GM13977 (cell line): ENCODE data around the gene RAPGEFL1.

Source experiments
- DNase-seq: peaks from one replicate; pipeline ENCODE4 v3.0.0; 2012; ENCODE audit warnings: low spot score
- in situ Hi-C: fragments of 300-500 bp; cut with MboI; formaldehyde crosslinking; loops from one replicate; pipeline ENCODE4 v1.12.0; 2022; ENCODE audit warnings: low sequenced_read_pairs, low pct_unique_long_range_greater_than_20kb, mixed read lengths, inconsistent platforms; ENCODE audit not compliant: unreplicated experiment
- TF ChIP-seq, protein P1 (sequence below): IDR thresholded peaks from 2 replicates; pipeline ENCODE4 v1.5.1; 2012; ENCODE audit warnings: mild to moderate bottlenecking, control low read depth; ENCODE audit not compliant: insufficient read depth; ENCODE audit errors: extremely low read depth, missing control alignments

RAPGEFL1 gene

DNA sequence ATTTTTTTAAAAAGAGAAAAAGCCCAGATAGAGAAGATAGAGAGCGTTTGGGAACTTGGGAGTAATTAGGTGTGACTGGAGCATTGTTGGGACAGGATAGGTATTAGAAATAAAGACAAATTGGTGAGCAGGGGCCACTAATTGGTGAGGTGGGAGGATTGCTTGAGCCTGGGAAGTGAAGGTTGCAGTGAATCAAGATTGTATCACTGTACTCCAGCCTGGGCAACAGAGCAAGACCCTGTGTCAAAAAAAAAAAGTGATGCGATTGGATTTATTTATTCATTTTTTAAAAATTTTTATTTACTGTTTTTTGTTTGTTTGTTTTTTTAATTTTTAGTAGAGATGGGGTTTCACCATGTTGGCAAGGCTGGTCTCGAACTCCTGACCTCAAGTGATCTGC is 31.8 kb upstream of the RAPGEFL1 start:
- no peak for DNase-seq
- in situ Hi-C loops = no loop called here
- TF ChIP-seq, protein P1, sequence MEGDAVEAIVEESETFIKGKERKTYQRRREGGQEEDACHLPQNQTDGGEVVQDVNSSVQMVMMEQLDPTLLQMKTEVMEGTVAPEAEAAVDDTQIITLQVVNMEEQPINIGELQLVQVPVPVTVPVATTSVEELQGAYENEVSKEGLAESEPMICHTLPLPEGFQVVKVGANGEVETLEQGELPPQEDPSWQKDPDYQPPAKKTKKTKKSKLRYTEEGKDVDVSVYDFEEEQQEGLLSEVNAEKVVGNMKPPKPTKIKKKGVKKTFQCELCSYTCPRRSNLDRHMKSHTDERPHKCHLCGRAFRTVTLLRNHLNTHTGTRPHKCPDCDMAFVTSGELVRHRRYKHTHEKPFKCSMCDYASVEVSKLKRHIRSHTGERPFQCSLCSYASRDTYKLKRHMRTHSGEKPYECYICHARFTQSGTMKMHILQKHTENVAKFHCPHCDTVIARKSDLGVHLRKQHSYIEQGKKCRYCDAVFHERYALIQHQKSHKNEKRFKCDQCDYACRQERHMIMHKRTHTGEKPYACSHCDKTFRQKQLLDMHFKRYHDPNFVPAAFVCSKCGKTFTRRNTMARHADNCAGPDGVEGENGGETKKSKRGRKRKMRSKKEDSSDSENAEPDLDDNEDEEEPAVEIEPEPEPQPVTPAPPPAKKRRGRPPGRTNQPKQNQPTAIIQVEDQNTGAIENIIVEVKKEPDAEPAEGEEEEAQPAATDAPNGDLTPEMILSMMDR = no peak

DNA sequence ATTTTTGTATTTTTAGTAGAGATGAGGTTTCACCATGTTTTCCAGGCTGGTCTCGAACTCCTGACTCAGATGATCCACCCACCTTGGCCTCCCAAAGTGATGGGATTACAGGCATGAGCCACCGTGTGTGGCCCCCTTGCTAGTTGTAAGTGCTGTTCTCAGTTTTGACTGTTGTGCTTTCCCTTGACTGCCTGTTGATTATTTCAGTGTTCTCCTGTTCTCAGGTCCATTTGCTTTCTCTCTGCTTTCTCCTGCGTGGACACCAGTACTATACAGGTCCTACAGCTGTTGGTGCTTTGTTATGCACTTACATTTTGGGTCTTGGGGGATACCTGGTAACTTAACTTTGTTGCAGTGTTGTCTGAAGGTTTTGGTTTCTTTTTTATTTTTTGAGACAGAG is 28.7 kb upstream of the RAPGEFL1 start:
- TF ChIP-seq, protein P1 = no peak
- DNase-seq = no peak
- in situ Hi-C loops = no loop called here

DNA sequence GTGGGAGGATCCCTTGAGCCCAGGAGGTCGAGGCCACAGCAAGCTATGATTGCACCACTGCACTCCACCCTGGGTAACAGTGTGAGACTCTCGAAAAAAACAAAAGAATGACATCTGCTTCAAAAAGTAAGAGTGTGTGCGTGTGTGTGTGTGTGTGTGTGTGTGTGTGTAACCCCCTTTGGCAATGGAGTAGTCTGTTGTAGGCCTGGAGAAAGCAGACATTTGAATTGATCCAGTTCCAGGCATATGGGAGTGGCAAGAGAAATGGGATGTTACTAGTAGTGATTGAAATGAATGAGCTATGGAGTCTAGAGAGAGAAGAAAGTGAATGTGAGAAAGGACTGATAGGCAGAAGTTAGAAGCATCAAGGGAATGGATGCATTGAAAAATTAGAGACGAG is 27.0 kb upstream of the RAPGEFL1 start:
- DNase-seq = no peak
- in situ Hi-C loops = no loop called here
- TF ChIP-seq, protein P1 = no peak

DNA sequence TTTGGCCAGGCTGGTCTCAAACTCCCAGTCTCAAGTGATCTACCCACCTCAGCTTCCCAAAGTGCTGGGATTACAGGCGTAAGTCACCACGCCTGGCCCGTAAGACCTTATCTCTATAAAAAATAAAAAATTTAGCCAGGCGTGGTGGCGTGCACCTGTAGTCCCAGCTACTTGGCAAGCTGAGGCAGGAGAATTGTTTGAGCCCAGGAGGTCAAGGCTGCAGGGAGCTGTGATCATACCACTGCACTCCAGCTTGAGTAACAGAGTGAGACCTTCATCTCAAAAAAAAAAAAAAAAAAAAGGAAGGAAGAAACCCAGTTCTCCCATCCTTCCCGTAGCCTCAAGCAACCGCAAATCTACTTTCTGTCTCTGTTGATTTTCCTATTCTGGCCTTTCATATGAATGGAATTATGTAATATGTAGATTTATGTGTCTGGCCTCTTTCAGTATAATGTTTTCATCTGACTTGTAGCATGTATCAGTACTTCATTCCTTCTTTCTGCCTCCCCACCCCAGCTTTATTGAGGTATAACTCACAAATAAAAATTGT is 25.8 kb upstream of the RAPGEFL1 start:
- in situ Hi-C loops = no loop called here
- TF ChIP-seq, protein P1 = no peak
- no peak for DNase-seq

DNA sequence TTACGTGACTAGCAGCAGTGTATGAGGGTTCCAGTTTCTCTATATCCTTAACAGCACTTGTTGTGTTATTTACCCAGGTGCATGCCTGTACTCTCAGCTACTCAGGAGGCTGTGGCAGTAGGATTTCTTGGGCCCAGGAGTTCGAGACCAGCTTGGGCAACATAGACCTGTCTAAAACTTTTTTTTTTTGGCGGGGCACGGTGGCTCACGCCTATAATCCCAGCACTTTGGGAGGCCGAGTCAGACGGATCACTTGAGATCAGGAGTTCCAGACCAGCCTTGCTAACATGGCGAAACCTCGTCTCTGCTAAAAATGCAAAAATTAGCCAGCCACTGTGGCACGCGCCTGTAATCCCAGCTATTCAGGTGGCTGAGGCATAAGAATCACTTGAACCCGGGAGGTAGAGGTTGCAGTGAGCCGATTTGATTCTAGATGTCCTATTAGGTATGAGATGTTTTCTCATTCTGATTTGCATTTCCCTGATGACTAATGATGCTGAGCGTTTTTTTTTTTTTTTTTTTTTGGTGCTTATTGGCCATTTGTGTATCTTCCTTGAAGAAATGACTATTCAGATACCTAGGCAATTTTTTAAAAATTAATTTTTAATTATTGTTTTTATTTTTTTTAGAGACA is 23.6 kb upstream of the RAPGEFL1 start:
- TF ChIP-seq, protein P1 = no peak
- no peak for DNase-seq
- in situ Hi-C loops = no loop called here

DNA sequence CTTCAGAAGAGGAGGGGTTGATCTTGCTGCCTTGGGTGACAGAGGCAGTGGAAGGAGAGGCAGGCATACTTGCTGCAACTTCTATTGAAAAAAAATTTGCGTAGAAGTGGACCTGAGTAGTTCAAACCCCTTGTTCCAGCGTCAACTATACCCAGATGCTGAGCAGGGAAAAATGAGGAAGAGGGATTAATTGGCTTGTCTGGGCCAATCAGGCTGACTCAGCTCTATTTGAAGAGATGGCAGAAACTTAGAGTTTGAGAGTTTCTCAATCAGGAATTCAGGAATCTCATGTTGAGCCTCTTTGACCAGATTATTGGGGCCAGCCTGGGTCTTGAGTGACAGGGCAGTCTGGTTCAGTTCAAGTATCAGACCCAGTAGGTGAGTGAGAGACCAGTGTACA is 19.3 kb upstream of the RAPGEFL1 start:
- no peak for DNase-seq
- in situ Hi-C loops = no loop called here
- TF ChIP-seq, protein P1 = no peak
